Measurements from ENCODE around the gene SH2B3.

DNA sequence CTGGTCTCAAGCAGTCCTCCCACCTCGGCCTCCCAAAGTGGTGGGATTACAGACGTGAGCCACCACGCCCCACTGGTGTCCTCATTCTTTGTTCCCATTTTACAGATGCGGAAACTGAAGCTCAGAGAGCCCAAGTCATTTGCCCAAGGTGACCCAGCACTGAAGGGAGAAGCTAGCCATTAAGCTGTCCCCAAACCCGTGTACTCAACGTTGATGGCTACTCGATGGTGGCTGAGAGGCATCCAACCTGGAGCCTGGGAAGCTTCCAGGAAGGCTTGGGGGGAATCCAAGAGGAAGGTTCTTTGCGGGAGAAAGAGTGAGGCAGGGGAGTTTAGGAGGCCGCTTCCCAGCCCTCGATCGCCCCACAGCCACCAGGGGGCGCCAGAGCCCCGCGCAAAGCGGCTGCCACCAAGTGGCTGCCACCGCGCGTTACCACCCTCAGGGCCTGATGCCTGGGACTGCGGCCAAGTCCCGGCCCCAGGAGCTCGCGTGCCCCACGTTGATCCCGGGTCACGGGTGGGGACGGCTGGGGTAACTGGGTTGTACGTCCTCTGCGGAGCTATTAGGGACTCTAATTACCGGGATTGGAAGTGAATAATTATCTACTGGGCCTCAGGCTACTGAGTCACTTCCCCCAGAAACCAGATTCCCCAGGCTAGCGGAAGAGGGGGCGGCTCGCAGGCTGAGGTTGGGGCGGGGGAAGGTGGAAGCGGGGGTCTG lies 8.8 kb upstream of the SH2B3 start:
- TF ChIP-seq, protein P1, sequence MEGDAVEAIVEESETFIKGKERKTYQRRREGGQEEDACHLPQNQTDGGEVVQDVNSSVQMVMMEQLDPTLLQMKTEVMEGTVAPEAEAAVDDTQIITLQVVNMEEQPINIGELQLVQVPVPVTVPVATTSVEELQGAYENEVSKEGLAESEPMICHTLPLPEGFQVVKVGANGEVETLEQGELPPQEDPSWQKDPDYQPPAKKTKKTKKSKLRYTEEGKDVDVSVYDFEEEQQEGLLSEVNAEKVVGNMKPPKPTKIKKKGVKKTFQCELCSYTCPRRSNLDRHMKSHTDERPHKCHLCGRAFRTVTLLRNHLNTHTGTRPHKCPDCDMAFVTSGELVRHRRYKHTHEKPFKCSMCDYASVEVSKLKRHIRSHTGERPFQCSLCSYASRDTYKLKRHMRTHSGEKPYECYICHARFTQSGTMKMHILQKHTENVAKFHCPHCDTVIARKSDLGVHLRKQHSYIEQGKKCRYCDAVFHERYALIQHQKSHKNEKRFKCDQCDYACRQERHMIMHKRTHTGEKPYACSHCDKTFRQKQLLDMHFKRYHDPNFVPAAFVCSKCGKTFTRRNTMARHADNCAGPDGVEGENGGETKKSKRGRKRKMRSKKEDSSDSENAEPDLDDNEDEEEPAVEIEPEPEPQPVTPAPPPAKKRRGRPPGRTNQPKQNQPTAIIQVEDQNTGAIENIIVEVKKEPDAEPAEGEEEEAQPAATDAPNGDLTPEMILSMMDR (IDR thresholded peaks at IDR 0.05; ENCODE audit: low read length): peak; percentile 73
- TF ChIP-seq EZH2 (optimal IDR thresholded peaks at IDR 0.05; ENCODE audit: low read depth, low read length): no peak
